K562 (cell line): ENCODE measurements around the gene PLAAT5. TPM values are rescaled to one million over a fixed set of nuclear protein-coding genes. Genes with fewer than 3 reads are reported as not detected.

Experiments
- ASH1L ChIP-seq: fragments of 450-650 bp; IDR thresholded peaks from 2 replicates; pipeline ENCODE4 v1.6.1; 2018; ENCODE audit warnings: borderline replicate concordance, mild to moderate bottlenecking, low read depth; ENCODE audit not compliant: partially characterized antibody
- CBX3 ChIP-seq, 2 experiments: IDR thresholded peaks; 1 replicate in 1 of 2; 2 replicates in 1 of 2; pipeline ENCODE4 v1.6.1; 2012; ENCODE audit warnings: inconsistent platforms in 2 of 2, low read length in 2 of 2, borderline replicate concordance in 1 of 2, control low read depth in 1 of 2
- CHD4 ChIP-seq: fragments of 200-600 bp; sonication (generic); IDR thresholded peaks from 3 replicates; pipeline ENCODE4 v1.6.1; 2012; ENCODE audit warnings: low read depth, mild to moderate bottlenecking, mixed read lengths, low read length, inconsistent platforms; ENCODE audit not compliant: insufficient read depth, insufficient replicate concordance, poor library complexity, severe bottlenecking
- GABPA ChIP-seq: fragments of 200-800 bp; sonication (Bioruptor generic); conservative IDR thresholded peaks from 2 replicates; pipeline ENCODE4 v1.6.1; 2016; ENCODE audit warnings: low read depth, missing genetic modification characterization, missing compliant biosample characterization
- KDM5B ChIP-seq: fragments of 200-600 bp; sonication (generic); IDR thresholded peaks from 2 replicates; pipeline ENCODE4 v1.6.1; 2012; ENCODE audit warnings: low read depth, mild to moderate bottlenecking, moderate library complexity, low read length, control low read depth, inconsistent platforms; ENCODE audit not compliant: insufficient replicate concordance
- POLR3G ChIP-seq: IDR thresholded peaks from 2 replicates; pipeline ENCODE4 v1.6.1; 2011; ENCODE audit not compliant: insufficient read length, insufficient replicate concordance; ENCODE audit errors: extremely low read depth
- SNRNP70 ChIP-seq: fragments of 200-400 bp; formaldehyde crosslinking; optimal IDR thresholded peaks from 2 replicates; pipeline ENCODE3; 2017; ENCODE audit warnings: low read depth, low read length
- ZNF384 ChIP-seq: IDR thresholded peaks from 2 replicates; pipeline ENCODE4 v1.6.1; 2012; ENCODE audit warnings: low read depth, low read length, improper control_type of control experiment
- ZNF695 ChIP-seq: fragments of 450-650 bp; formaldehyde crosslinking; IDR thresholded peaks from 2 replicates; pipeline ENCODE4 v1.4.0; 2020; ENCODE audit warnings: mild to moderate bottlenecking, moderate library complexity
- polyA plus RNA-seq, 8 experiments: library from polyadenylated mRNA; depleted of rRNA in 4 of 8; stranded (reverse) in 5 of 8; unstranded in 3 of 8; fragments of >200 nt; fragmentation: Nextera tagmentation in 2 of 8; fragmentation: Illumina TruSeq in 1 of 8; extraction: Ambion mirVana in 2 of 8; extraction: Trizol in 1 of 8; gene quantifications; 2 replicates each; pipeline versions ENCODE4 v1.2.1 to v1.2.3, GENCODE V29; 2011 to 2014; ENCODE audit warnings: inconsistent platforms in 1 of 8, missing spikeins in 1 of 8
- total RNA-seq, 7 experiments: library from RNA; depleted of rRNA in 6 of 7; stranded (reverse); fragments of >200 nt in 6 of 7; fragmentation: Illumina TruSeq in 2 of 7; extraction: Trizol in 2 of 7; gene quantifications; 2 replicates each; pipeline versions ENCODE4 v1.2.1 to v1.2.3, GENCODE V29; 2011 to 2021; ENCODE audit warnings: low replicate concordance in 1 of 7
- TF ChIP-seq, protein P1 (sequence below), 2 experiments: fragments of 450-650 bp in 1 of 2; sonication (generic) in 1 of 2; formaldehyde crosslinking in 1 of 2; IDR thresholded peaks; 2 replicates each; pipeline versions ENCODE4 v1.7.1 to v1.9.0; 2016 to 2022; ENCODE audit warnings: inconsistent platforms in 1 of 2, mild to moderate bottlenecking in 1 of 2, missing genetic modification reagents in 1 of 2
- TF ChIP-seq, protein P2 (sequence below): fragments of 450-650 bp; IDR thresholded peaks from 2 replicates; pipeline ENCODE4 v1.6.1; 2017; ENCODE audit warnings: antibody characterized with exemption
- TF ChIP-seq, protein P3 (sequence below): fragments of 450-650 bp; formaldehyde crosslinking; IDR thresholded peaks from 2 replicates; pipeline ENCODE4 v1.4.0; 2022; ENCODE audit warnings: mild to moderate bottlenecking, moderate library complexity
- TF ChIP-seq, protein P4 (sequence below): sonication (generic); IDR thresholded peaks from 2 replicates; pipeline ENCODE4 v1.6.1; 2016

The PLAAT5 gene
- total and polyA plus RNA-seq, 9 of the 15 experiments (the other 6 are each of a cell fraction or from before 2014, with no cell fraction given) = not detected

DNA sequence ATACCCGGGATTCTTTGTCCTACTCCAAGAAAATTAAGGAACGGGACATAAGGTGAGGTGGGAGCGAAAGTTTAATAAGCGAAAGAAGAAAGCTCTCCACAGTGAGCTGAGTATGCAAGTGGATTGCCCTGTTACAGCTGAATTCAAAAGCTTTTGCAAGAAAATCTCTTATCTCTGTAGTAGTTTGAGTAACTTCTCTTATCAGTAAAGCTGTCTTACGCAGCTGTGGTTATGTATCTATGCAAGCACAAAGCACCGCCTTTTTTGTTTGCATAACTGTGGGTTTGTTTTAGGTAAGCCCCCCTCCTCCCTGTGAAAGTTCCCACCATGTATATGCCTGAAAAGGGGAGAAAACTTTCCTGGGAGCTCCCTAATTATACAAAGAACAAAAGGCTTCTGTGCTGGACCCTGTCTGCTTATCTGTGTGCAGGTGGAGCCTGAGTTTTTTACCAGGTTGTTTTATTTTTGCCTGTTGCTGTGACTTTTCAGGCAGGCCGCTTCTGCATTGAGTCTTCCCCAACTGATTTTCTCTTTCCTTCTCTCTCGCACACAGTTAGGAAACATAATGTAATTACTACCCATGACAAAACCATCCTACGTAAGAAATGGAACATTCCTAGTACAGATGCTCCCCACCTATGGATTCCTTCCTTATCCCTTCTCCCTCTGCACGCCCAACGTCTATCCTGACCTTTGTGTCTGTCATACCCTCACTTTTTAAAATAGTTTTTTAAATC, 837 bp upstream of the PLAAT5 start (continued):
- TF ChIP-seq ZNF695 (CRISPR knock-in tag) (no peak), GABPA (tag) (no peak), SNRNP70 (no peak), CBX3 (IDR thresholded peaks at IDR 0.05; ENCODE audit: borderline replicate concordance in 1 of 2, low read length in 2 of 2) (no peak), ZNF384 (no peak), POLR3G (no peak), KDM5B (no peak), ASH1L (no peak), CHD4 (no peak)
- TF ChIP-seq, protein P1, sequence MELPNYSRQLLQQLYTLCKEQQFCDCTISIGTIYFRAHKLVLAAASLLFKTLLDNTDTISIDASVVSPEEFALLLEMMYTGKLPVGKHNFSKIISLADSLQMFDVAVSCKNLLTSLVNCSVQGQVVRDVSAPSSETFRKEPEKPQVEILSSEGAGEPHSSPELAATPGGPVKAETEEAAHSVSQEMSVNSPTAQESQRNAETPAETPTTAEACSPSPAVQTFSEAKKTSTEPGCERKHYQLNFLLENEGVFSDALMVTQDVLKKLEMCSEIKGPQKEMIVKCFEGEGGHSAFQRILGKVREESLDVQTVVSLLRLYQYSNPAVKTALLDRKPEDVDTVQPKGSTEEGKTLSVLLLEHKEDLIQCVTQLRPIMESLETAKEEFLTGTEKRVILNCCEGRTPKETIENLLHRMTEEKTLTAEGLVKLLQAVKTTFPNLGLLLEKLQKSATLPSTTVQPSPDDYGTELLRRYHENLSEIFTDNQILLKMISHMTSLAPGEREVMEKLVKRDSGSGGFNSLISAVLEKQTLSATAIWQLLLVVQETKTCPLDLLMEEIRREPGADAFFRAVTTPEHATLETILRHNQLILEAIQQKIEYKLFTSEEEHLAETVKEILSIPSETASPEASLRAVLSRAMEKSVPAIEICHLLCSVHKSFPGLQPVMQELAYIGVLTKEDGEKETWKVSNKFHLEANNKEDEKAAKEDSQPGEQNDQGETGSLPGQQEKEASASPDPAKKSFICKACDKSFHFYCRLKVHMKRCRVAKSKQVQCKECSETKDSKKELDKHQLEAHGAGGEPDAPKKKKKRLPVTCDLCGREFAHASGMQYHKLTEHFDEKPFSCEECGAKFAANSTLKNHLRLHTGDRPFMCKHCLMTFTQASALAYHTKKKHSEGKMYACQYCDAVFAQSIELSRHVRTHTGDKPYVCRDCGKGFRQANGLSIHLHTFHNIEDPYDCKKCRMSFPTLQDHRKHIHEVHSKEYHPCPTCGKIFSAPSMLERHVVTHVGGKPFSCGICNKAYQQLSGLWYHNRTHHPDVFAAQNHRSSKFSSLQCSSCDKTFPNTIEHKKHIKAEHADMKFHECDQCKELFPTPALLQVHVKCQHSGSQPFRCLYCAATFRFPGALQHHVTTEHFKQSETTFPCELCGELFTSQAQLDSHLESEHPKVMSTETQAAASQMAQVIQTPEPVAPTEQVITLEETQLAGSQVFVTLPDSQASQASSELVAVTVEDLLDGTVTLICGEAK (IDR thresholded peaks at IDR 0.05) = no peak
- TF ChIP-seq, protein P1 (CRISPR knock-in tag; IDR thresholded peaks at IDR 0.05) = no peak
- TF ChIP-seq, protein P2, sequence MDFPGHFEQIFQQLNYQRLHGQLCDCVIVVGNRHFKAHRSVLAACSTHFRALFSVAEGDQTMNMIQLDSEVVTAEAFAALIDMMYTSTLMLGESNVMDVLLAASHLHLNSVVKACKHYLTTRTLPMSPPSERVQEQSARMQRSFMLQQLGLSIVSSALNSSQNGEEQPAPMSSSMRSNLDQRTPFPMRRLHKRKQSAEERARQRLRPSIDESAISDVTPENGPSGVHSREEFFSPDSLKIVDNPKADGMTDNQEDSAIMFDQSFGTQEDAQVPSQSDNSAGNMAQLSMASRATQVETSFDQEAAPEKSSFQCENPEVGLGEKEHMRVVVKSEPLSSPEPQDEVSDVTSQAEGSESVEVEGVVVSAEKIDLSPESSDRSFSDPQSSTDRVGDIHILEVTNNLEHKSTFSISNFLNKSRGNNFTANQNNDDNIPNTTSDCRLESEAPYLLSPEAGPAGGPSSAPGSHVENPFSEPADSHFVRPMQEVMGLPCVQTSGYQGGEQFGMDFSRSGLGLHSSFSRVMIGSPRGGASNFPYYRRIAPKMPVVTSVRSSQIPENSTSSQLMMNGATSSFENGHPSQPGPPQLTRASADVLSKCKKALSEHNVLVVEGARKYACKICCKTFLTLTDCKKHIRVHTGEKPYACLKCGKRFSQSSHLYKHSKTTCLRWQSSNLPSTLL = no peak
- TF ChIP-seq, protein P3, sequence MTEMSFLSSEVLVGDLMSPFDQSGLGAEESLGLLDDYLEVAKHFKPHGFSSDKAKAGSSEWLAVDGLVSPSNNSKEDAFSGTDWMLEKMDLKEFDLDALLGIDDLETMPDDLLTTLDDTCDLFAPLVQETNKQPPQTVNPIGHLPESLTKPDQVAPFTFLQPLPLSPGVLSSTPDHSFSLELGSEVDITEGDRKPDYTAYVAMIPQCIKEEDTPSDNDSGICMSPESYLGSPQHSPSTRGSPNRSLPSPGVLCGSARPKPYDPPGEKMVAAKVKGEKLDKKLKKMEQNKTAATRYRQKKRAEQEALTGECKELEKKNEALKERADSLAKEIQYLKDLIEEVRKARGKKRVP (CRISPR knock-in tag) = peak; percentile 44; the same call in 1 of the 2 replicates
- TF ChIP-seq, protein P4, sequence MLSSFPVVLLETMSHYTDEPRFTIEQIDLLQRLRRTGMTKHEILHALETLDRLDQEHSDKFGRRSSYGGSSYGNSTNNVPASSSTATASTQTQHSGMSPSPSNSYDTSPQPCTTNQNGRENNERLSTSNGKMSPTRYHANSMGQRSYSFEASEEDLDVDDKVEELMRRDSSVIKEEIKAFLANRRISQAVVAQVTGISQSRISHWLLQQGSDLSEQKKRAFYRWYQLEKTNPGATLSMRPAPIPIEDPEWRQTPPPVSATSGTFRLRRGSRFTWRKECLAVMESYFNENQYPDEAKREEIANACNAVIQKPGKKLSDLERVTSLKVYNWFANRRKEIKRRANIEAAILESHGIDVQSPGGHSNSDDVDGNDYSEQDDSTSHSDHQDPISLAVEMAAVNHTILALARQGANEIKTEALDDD = peak; percentile 44; the same call in 1 of the 2 replicates
